Neural crest cell (in vitro differentiated cells): ENCODE data around the gene FBXO46. TPM values are rescaled to one million over a fixed set of nuclear protein-coding genes. Genes with fewer than 3 reads are reported as not detected.

ENCODE experiments used
- DNase-seq: peaks from one replicate; pipeline ENCODE4 v3.0.0; 2021; ENCODE audit warnings: low read depth, mixed read lengths, low spot score
- H3K27ac Mint-ChIP-seq: one replicate; pipeline ENCODE4 v1.8.0; 2021; ENCODE audit warnings: mild to moderate bottlenecking, mixed read lengths; ENCODE audit not compliant: unreplicated experiment
- H3K27me3 Mint-ChIP-seq: 2 replicates; pipeline ENCODE4 v1.8.0; 2021; ENCODE audit warnings: low read depth, mild to moderate bottlenecking, mixed read lengths
- H3K36me3 Mint-ChIP-seq: 2 replicates; pipeline ENCODE4 v1.8.0; 2021; ENCODE audit warnings: low read depth, mild to moderate bottlenecking, mixed read lengths
- H3K4me1 Mint-ChIP-seq: 2 replicates; pipeline ENCODE4 v1.8.0; 2021; ENCODE audit warnings: mixed read lengths
- H3K4me3 Mint-ChIP-seq: one replicate; pipeline ENCODE4 v1.8.0; 2021; ENCODE audit warnings: mild to moderate bottlenecking, mixed read lengths
- H3K9me3 Mint-ChIP-seq: 2 replicates; pipeline ENCODE4 v1.8.0; 2021; ENCODE audit warnings: mixed read lengths
- CTCF ChIP-seq: fragments of 200-600 bp; sonication (generic); conservative IDR thresholded peaks from 2 replicates; pipeline ENCODE4 v1.5.0; 2021; ENCODE audit warnings: antibody characterized with exemption, mild to moderate bottlenecking
- total RNA-seq: library from RNA; stranded (reverse); gene quantifications from 2 replicates; pipeline ENCODE4 v1.2.1, GENCODE V29; 2021

Gene FBXO46
- total RNA-seq, 1 donor from 2014 or later = 27.2 TPM

GRCh38 chr19:45682117-45682516 lies 48.6 kb downstream of the FBXO46 start:
- Mint-ChIP-seq H3K4me3 (peak overlapping the region; percentile 20), H3K27ac (no peak overlapping the region), H3K9me3 (no peaks in the 10 kb centered on the region), H3K27me3 (peaks cover 42% of the 10 kb centered on the region), H3K36me3 (no peaks in the 10 kb centered on the region), H3K4me1 (peaks cover 6% of the 10 kb centered on the region)
- TF ChIP-seq CTCF = no peak
- DNase-seq = no peak

DNA sequence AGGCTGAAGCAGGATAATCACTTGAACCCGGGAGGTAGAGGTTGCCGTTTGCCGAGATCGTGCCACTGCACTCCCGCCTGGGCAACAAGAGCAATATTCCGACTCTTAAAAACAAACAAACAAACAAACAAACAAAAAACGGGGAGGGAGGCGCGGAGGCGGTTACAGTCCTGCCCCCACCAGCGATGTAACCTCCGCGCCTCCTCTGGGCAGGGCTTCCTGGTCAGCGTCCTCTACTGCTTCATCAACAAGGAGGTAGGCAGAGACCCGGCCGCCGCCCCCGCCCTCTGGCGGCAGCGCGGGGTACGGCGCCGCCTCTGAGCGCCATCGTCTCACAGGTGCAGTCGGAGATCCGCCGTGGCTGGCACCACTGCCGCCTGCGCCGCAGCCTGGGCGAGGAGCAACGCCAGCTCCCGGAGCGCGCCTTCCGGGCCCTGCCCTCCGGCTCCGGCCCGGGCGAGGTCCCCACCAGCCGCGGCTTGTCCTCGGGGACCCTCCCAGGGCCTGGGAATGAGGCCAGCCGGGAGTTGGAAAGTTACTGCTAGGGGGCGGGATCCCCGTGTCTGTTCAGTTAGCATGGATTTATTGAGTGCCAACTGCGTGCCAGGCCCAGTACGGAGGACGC lies 49.2 kb downstream of the FBXO46 start:
- H3K27ac Mint-ChIP-seq = no peak overlapping the region

GRCh38 chr19:45677351-45678230 lies 53.1 kb downstream of the FBXO46 start:
- Mint-ChIP-seq H3K4me1 (peaks cover 6% of the 10 kb centered on the region), H3K36me3 (no peaks in the 10 kb centered on the region), H3K9me3 (no peaks in the 10 kb centered on the region), H3K27me3 (peaks cover 81% of the 10 kb centered on the region), H3K4me3 (peak overlapping the region; percentile 65), H3K27ac (no peak overlapping the region)
- TF ChIP-seq CTCF = peak; percentile 44
- peak; percentile 53 for DNase-seq

More for the DNA sequence above, 49.2 kb downstream of the FBXO46 start:
- Mint-ChIP-seq H3K9me3 (no peaks in the 10 kb centered on the region), H3K36me3 (no peaks in the 10 kb centered on the region), H3K4me3 (peak overlapping the region; percentile 72), H3K27me3 (peaks cover 48% of the 10 kb centered on the region), H3K4me1 (peaks cover 6% of the 10 kb centered on the region)
- peak; percentile 77 for DNase-seq
- peak; percentile 98 for TF ChIP-seq CTCF

DNA sequence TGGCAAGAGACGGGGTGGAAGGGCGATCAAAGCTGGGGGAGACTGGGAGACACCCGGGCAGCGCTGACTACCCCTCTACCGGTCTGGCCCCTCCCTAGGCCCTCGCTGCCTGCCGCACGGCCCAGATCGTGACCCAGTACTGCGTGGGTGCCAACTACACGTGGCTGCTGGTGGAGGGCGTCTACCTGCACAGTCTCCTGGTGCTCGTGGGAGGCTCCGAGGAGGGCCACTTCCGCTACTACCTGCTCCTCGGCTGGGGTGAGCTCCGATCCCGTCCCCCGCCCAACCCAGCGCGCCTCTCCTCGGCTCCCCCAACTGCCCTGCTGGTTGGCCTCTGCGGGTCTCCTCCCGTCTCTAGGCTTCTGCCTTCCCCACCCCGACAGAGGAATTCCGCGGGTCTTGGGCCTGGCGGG lies 53.8 kb downstream of the FBXO46 start:
- no peak for TF ChIP-seq CTCF
- Mint-ChIP-seq H3K27me3 (peaks cover 86% of the 10 kb centered on the region), H3K4me1 (peaks cover 6% of the 10 kb centered on the region), H3K4me3 (peak overlapping the region; percentile 67), H3K9me3 (no peaks in the 10 kb centered on the region), H3K36me3 (no peaks in the 10 kb centered on the region), H3K27ac (no peak overlapping the region)
- no peak for DNase-seq

DNA sequence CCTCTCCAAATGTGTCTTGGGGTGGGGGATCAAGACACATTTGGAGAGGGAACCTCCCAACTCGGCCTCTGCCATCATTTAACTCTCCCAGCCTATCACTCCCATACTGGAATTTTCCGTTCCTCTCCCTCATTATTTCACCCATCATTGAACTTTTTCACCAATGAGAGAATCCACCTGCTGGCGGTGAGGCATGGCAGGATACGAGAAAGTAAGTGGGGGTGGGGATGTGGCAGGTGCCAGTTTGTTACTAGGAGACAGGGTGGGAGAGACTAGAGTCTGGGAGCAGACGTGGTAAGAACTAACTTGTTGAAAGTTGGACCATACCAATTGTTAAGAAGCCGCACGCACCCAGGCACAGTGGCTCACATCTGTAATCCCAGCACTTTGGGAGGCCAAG lies 55.8 kb downstream of the FBXO46 start:
- no peak overlapping the region for H3K27ac Mint-ChIP-seq
- peaks cover 14% of the 10 kb centered on the region for H3K4me1 Mint-ChIP-seq
- H3K36me3 Mint-ChIP-seq = no peaks in the 10 kb centered on the region
- no peak for TF ChIP-seq CTCF
- peaks cover 93% of the 10 kb centered on the region for H3K27me3 Mint-ChIP-seq
- no peak overlapping the region for H3K4me3 Mint-ChIP-seq
- DNase-seq = no peak
- no peaks in the 10 kb centered on the region for H3K9me3 Mint-ChIP-seq
